Gastroesophageal sphincter (tissue), 4 donors: Measurements from ENCODE around the gene TMEM209. TPM values are rescaled to one million over a fixed set of nuclear protein-coding genes. Genes with fewer than 3 reads are reported as not detected.

Experiments
- ATAC-seq: fragments of 150-250 bp; one replicate; pipeline ENCODE4 v1.9.1; 2016; ENCODE audit warnings: mild to moderate bottlenecking, moderate library complexity
- H3K27ac ChIP-seq, 4 donors: fragments of 200-600 bp; sonication (generic) in 3 of 4; 1 replicate in 3 of 4; 2 replicates in 1 of 4; pipeline ENCODE4 v1.5.1; 2016 to 2019
- H3K27me3 ChIP-seq: fragments of 200-600 bp; sonication (generic); one replicate; pipeline ENCODE4 v1.5.1; 2019
- H3K36me3 ChIP-seq, 2 donors: fragments of 200-600 bp; sonication (generic); one replicate each; pipeline ENCODE4 v1.5.1; 2019; ENCODE audit warnings: control low read depth in 1 of 2
- H3K4me1 ChIP-seq, 3 donors: fragments of 200-600 bp; sonication (generic); 1 replicate in 2 of 3; 2 replicates in 1 of 3; pipeline ENCODE4 v1.5.1; 2016 to 2019; ENCODE audit warnings: control low read depth in 2 of 3
- H3K4me3 ChIP-seq, 2 donors: fragments of 200-600 bp; sonication (generic); one replicate each; pipeline ENCODE4 v1.5.1; 2019; ENCODE audit warnings: mild to moderate bottlenecking in 1 of 2, moderate library complexity in 1 of 2
- H3K9me3 ChIP-seq, 3 donors: fragments of 200-600 bp; sonication (generic); one replicate each; pipeline ENCODE4 v1.5.1; 2017 to 2019; ENCODE audit warnings: control low read depth in 2 of 3
- CTCF ChIP-seq, 4 experiments: fragments of 200-600 bp in 2 of 4; fragments of 450-650 bp in 2 of 4; sonication (generic) in 1 of 4; IDR thresholded peaks; one replicate each; pipeline ENCODE4 v1.5.1; 2017 to 2019; ENCODE audit warnings: antibody characterized with exemption in 4 of 4, mild to moderate bottlenecking in 2 of 4, moderate library complexity in 2 of 4
- EP300 ChIP-seq: sonication (generic); formaldehyde crosslinking; IDR thresholded peaks from one replicate; pipeline ENCODE4 v1.6.1; 2017; ENCODE audit warnings: antibody characterized with exemption, mild to moderate bottlenecking
- POLR2A ChIP-seq, 2 donors: fragments of 450-650 bp; IDR thresholded peaks; one replicate each; pipeline ENCODE4 v1.6.1; 2017; ENCODE audit warnings: antibody characterized with exemption in 2 of 2, mild to moderate bottlenecking in 2 of 2, moderate library complexity in 1 of 2
- POLR2AphosphoS5 ChIP-seq: sonication (generic); formaldehyde crosslinking; IDR thresholded peaks from one replicate; pipeline ENCODE4 v1.6.1; 2017; ENCODE audit warnings: antibody characterized with exemption
- WGBS, 2 donors: methylation state at CpG; one replicate each; pipeline ENCODE4 v1.1.5; 2018; ENCODE audit warnings: low coverage in 1 of 2; 5-methylcytosine and 5-hydroxymethylcytosine counted together
- total RNA-seq, 4 donors: library from RNA; depleted of rRNA; stranded (reverse); fragments of >200 nt; gene quantifications; one replicate each; pipeline ENCODE4 v1.1.0, GENCODE V29; 2016

The TMEM209 gene
- total RNA-seq, 4 donors from 2014 or later = 5.5 to 13.4 (median 8.2) TPM

- peaks cover 0 to 16% (median 0%) of the 10 kb centered on the region in 3 donors for H3K4me1 ChIP-seq
- ATAC-seq = no peak
- H3K4me3 ChIP-seq = no peak overlapping the region
- no peaks in the 10 kb centered on the region for H3K27me3 ChIP-seq
- 89 to 95% methylated on average over 5 of the region's 5 CpGs for WGBS, 2 donors
- no peak overlapping the region for H3K27ac ChIP-seq
- H3K36me3 ChIP-seq = no peaks in the 10 kb centered on the region
- TF ChIP-seq CTCF (IDR thresholded peaks at IDR 0.05) (no peak), EP300 (no peak), POLR2AphosphoS5 (no peak), POLR2A (IDR thresholded peaks at IDR 0.05) (no peak)
- no peaks in the 10 kb centered on the region for H3K9me3 ChIP-seq
Measured at GRCh38 chr7:130224210-130224609, 19.0 kb upstream of the TMEM209 start.

GRCh38 chr7:130223646-130224045, 18.4 kb upstream of the TMEM209 start:
- WGBS, 2 donors = 36 to 100% methylated on average over 1 of the region's 1 CpG
- ATAC-seq = no peak
- Histone ChIP-seq H3K4me1 (peaks cover 0 to 10% (median 0%) of the 10 kb centered on the region in 3 donors), H3K27ac (no peak overlapping the region), H3K27me3 (no peaks in the 10 kb centered on the region), H3K9me3 (no peaks in the 10 kb centered on the region), H3K4me3 (no peak overlapping the region), H3K36me3 (no peaks in the 10 kb centered on the region)
- no peak for TF ChIP-seq POLR2AphosphoS5
- no peak for TF ChIP-seq POLR2A (IDR thresholded peaks at IDR 0.05)

- no peaks in the 10 kb centered on the region for H3K4me1 ChIP-seq
- H3K4me3 ChIP-seq = no peak overlapping the region
- WGBS, 2 donors = 87 to 100% methylated on average over 3 of the region's 4 CpGs
- TF ChIP-seq POLR2A (IDR thresholded peaks at IDR 0.05) = no peak
- no peak for TF ChIP-seq EP300
- no peak for TF ChIP-seq CTCF (IDR thresholded peaks at IDR 0.05)
- no peak for TF ChIP-seq POLR2AphosphoS5
- no peak overlapping the region for H3K27ac ChIP-seq
- H3K36me3 ChIP-seq = no peaks in the 10 kb centered on the region
- no peak for ATAC-seq
- no peaks in the 10 kb centered on the region for H3K27me3 ChIP-seq
- H3K9me3 ChIP-seq = no peaks in the 10 kb centered on the region
Measured at GRCh38 chr7:130221746-130222145, 16.5 kb upstream of the TMEM209 start.

- H3K27me3 ChIP-seq = no peaks in the 10 kb centered on the region
- no peaks in the 10 kb centered on the region for H3K36me3 ChIP-seq
- H3K27ac ChIP-seq = no peak overlapping the region
- 88 to 97% methylated on average over 6 to 9 of the region's 9 CpGs for WGBS, 2 donors
- no peaks in the 10 kb centered on the region for H3K9me3 ChIP-seq
- TF ChIP-seq CTCF (IDR thresholded peaks at IDR 0.05) (no peak), POLR2AphosphoS5 (no peak), POLR2A (IDR thresholded peaks at IDR 0.05) (no peak), EP300 (no peak)
- H3K4me3 ChIP-seq = no peak overlapping the region
- H3K4me1 ChIP-seq = no peaks in the 10 kb centered on the region
- ATAC-seq = no peak
Measured at GRCh38 chr7:130219871-130220270, 14.7 kb upstream of the TMEM209 start.

- 71 to 88% methylated on average over 3 to 5 of the region's 5 CpGs for WGBS, 2 donors
- no peak for ATAC-seq
- Histone ChIP-seq H3K4me1 (no peaks in the 10 kb centered on the region), H3K27ac (no peak overlapping the region), H3K9me3 (no peaks in the 10 kb centered on the region), H3K36me3 (no peaks in the 10 kb centered on the region), H3K27me3 (no peaks in the 10 kb centered on the region), H3K4me3 (no peak overlapping the region)
- TF ChIP-seq POLR2AphosphoS5 = no peak
- TF ChIP-seq POLR2A (IDR thresholded peaks at IDR 0.05) = no peak
- no peak for TF ChIP-seq EP300
- TF ChIP-seq CTCF (IDR thresholded peaks at IDR 0.05) = no peak
Measured at GRCh38 chr7:130218806-130219620, 13.8 kb upstream of the TMEM209 start.
